Measurements from ENCODE around the gene CYP3A7.

The CYP3A7 gene

GRCh38 chr7:99766484-99767099, 31.6 kb upstream of the CYP3A7 start:
- no peaks in the 10 kb centered on the region for H4K20me1 ChIP-seq (ENCODE audit: control insufficient read depth, insufficient read depth, low read depth, low read length)
- H3F3A ChIP-seq (ENCODE audit: control insufficient read depth, insufficient read depth), result no peaks in the 10 kb centered on the region
- H3K27ac ChIP-seq (ENCODE audit: low read depth, low read length), result no peak overlapping the region
- no peak overlapping the region for H3K4me3 ChIP-seq (ENCODE audit: low read length)
- H3K9me3 ChIP-seq (ENCODE audit: control insufficient read depth, insufficient read depth, low read length), result no peaks in the 10 kb centered on the region
- TF ChIP-seq EZH2phosphoT487 (IDR thresholded peaks at IDR 0.05; ENCODE audit: borderline replicate concordance, low read length) (no peak), CTCF (IDR thresholded peaks at IDR 0.05; ENCODE audit: low read depth, low read length, poor library complexity, severe bottlenecking) (no peak)
- H3K36me3 ChIP-seq (ENCODE audit: control insufficient read depth, low read length), result no peaks in the 10 kb centered on the region
- peaks cover 11% of the 10 kb centered on the region for H3K4me1 ChIP-seq (ENCODE audit: control insufficient read depth, low read length)
- H3K79me2 ChIP-seq (ENCODE audit: control insufficient read depth, low read length), result no peaks in the 10 kb centered on the region
- no peak overlapping the region for H3K4me2 ChIP-seq (ENCODE audit: low read length)
- H3K9me2 ChIP-seq (replicated peaks; ENCODE audit: control insufficient read depth, low read length), result no peaks in the 10 kb centered on the region
- peaks cover 18% of the 10 kb centered on the region for H3K27me3 ChIP-seq (ENCODE audit: control insufficient read depth, low read length)

GRCh38 chr7:99764478-99764877, 29.5 kb upstream of the CYP3A7 start:
- TF ChIP-seq EZH2phosphoT487 (IDR thresholded peaks at IDR 0.05; ENCODE audit: borderline replicate concordance, low read length) (no peak), CTCF (IDR thresholded peaks at IDR 0.05; ENCODE audit: low read depth, low read length, poor library complexity, severe bottlenecking) (no peak)
- Histone ChIP-seq H3K9me2 (replicated peaks; ENCODE audit: control insufficient read depth, low read length) (no peaks in the 10 kb centered on the region), H3K4me3 (ENCODE audit: low read length) (no peak overlapping the region), H3K36me3 (ENCODE audit: control insufficient read depth, low read length) (no peaks in the 10 kb centered on the region), H3K4me2 (ENCODE audit: low read length) (no peak overlapping the region), H3K9me3 (ENCODE audit: control insufficient read depth, insufficient read depth, low read length) (no peaks in the 10 kb centered on the region), H3K4me1 (ENCODE audit: control insufficient read depth, low read length) (peaks cover 11% of the 10 kb centered on the region), H3K79me2 (ENCODE audit: control insufficient read depth, low read length) (no peaks in the 10 kb centered on the region), H3F3A (ENCODE audit: control insufficient read depth, insufficient read depth) (no peaks in the 10 kb centered on the region), H4K20me1 (ENCODE audit: control insufficient read depth, insufficient read depth, low read depth, low read length) (no peaks in the 10 kb centered on the region), H3K27me3 (ENCODE audit: control insufficient read depth, low read length) (peaks cover 18% of the 10 kb centered on the region), H3K27ac (ENCODE audit: low read depth, low read length) (no peak overlapping the region)

GRCh38 chr7:99762680-99763327, 27.8 kb upstream of the CYP3A7 start:
- peaks cover 29% of the 10 kb centered on the region for H3K27me3 ChIP-seq (ENCODE audit: control insufficient read depth, low read length)
- H3K27ac ChIP-seq (ENCODE audit: low read depth, low read length), result no peak overlapping the region

More at GRCh38 chr7:99762680-99763327, 27.8 kb upstream of the CYP3A7 start:
- TF ChIP-seq EZH2phosphoT487 (IDR thresholded peaks at IDR 0.05; ENCODE audit: borderline replicate concordance, low read length) (no peak), CTCF (IDR thresholded peaks at IDR 0.05; ENCODE audit: low read depth, low read length, poor library complexity, severe bottlenecking) (no peak)
- Histone ChIP-seq H4K20me1 (ENCODE audit: control insufficient read depth, insufficient read depth, low read depth, low read length) (no peaks in the 10 kb centered on the region), H3K36me3 (ENCODE audit: control insufficient read depth, low read length) (no peaks in the 10 kb centered on the region), H3K4me3 (ENCODE audit: low read length) (no peak overlapping the region), H3K9me2 (replicated peaks; ENCODE audit: control insufficient read depth, low read length) (no peaks in the 10 kb centered on the region), H3K4me1 (ENCODE audit: control insufficient read depth, low read length) (peaks cover 7% of the 10 kb centered on the region), H3K4me2 (ENCODE audit: low read length) (no peak overlapping the region), H3K79me2 (ENCODE audit: control insufficient read depth, low read length) (no peaks in the 10 kb centered on the region), H3F3A (ENCODE audit: control insufficient read depth, insufficient read depth) (no peaks in the 10 kb centered on the region), H3K9me3 (ENCODE audit: control insufficient read depth, insufficient read depth, low read length) (no peaks in the 10 kb centered on the region)

Measured in DOHH2 (cell line).